B cell (primary cell): Measurements from ENCODE around the gene FLT3LG. TPM values are rescaled to one million over a fixed set of nuclear protein-coding genes. Genes with fewer than 3 reads are reported as not detected.

Source experiments
- ATAC-seq: fragments of 200-7000 bp; cut with Tn5 transposase; one replicate; pipeline ENCODE4 v1.10.0; 2021; ENCODE audit warnings: low read depth, mild to moderate bottlenecking, moderate number of reproducible peaks, moderate library complexity
- CTCF ChIA-PET: fragments of 350-600 bp; sonication (Branson Sonifier 250); formaldehyde crosslinking; loops from one replicate; lab custom pipeline; 2021; ENCODE audit warnings: antibody characterized with exemption, inconsistent platforms; lab: Charles Lee
- POLR2A ChIA-PET: fragments of 350-600 bp; sonication (Branson Sonifier 250); formaldehyde crosslinking; loops from one replicate; lab custom pipeline; 2021; ENCODE audit warnings: antibody characterized with exemption; lab: Charles Lee
- DNase-seq: peaks from one replicate; pipeline ENCODE4 v3.0.0; 2013
- H2AFZ ChIP-seq: 2 replicates; pipeline ENCODE4 v1.6.1; 2012; ENCODE audit warnings: mild to moderate bottlenecking, low read depth, low read length; ENCODE audit not compliant: insufficient read depth, poor library complexity, severe bottlenecking
- H3K27ac ChIP-seq, 2 donors: 1 replicate in 1 of 2; 2 replicates in 1 of 2; pipeline ENCODE4 v1.5.1; 2012 to 2013; ENCODE audit warnings: low read length in 2 of 2, mild to moderate bottlenecking in 2 of 2, moderate library complexity in 1 of 2
- H3K27me3 ChIP-seq, 4 experiments: fragments of 200-600 bp in 1 of 4; sonication (generic) in 1 of 4; replicated peaks in 1 of 4; 1 replicate in 2 of 4; 2 replicates in 2 of 4; pipeline versions ENCODE4 v1.6.1 to v1.7.0; 2013 to 2016; ENCODE audit warnings: low read length in 3 of 4, mild to moderate bottlenecking in 2 of 4, mixed read lengths in 1 of 4, moderate library complexity in 1 of 4; ENCODE audit not compliant: insufficient read depth in 4 of 4, control insufficient read depth in 3 of 4; ENCODE audit errors: control extremely low read depth in 1 of 4
- H3K36me3 ChIP-seq, 2 experiments: replicated peaks in 1 of 2; 1 replicate in 1 of 2; 2 replicates in 1 of 2; pipeline versions ENCODE4 v1.6.1 to v1.7.1; 2013; ENCODE audit warnings: low read length in 1 of 2; ENCODE audit not compliant: insufficient read depth in 2 of 2, control insufficient read depth in 1 of 2; ENCODE audit errors: control extremely low read depth in 1 of 2, extremely low read depth in 1 of 2
- H3K4me1 ChIP-seq, 2 donors: fragments of 200-600 bp in 1 of 2; sonication (generic) in 1 of 2; 1 replicate in 1 of 2; 2 replicates in 1 of 2; pipeline versions ENCODE4 v1.5.1 to v1.6.1; 2013 to 2017; ENCODE audit warnings: low read length in 2 of 2; ENCODE audit not compliant: control insufficient read depth in 2 of 2, insufficient read depth in 2 of 2
- H3K4me2 ChIP-seq: replicated peaks from 2 replicates; pipeline ENCODE3; 2012; ENCODE audit warnings: mild to moderate bottlenecking, low read depth, low read length; ENCODE audit not compliant: poor library complexity, severe bottlenecking
- H3K4me3 ChIP-seq, 5 experiments: fragments of 200-600 bp in 1 of 5; sonication (generic) in 1 of 5; 1 replicate in 3 of 5; 2 replicates in 2 of 5; pipeline versions ENCODE4 v1.5.1 to v1.7.0; 2011 to 2016; ENCODE audit warnings: low read length in 4 of 5, mild to moderate bottlenecking in 4 of 5, low read depth in 2 of 5, control low read depth in 1 of 5, moderate library complexity in 1 of 5; ENCODE audit not compliant: insufficient read depth in 1 of 5; ENCODE audit errors: control extremely low read depth in 1 of 5, extremely low read depth in 1 of 5
- H3K79me2 ChIP-seq: fragments of 200-600 bp; sonication (generic); one replicate; pipeline ENCODE4 v1.6.0; 2016; ENCODE audit warnings: low read length; ENCODE audit not compliant: control insufficient read depth, insufficient read depth
- H3K9ac ChIP-seq: fragments of 200-600 bp; sonication (generic); 2 replicates; pipeline ENCODE4 v1.6.1; 2017; ENCODE audit warnings: mild to moderate bottlenecking, low read length, moderate library complexity
- H3K9me3 ChIP-seq, 3 donors: one replicate each; pipeline versions ENCODE4 v1.6.1 to v1.7.1; 2013; ENCODE audit warnings: low read length in 2 of 3; ENCODE audit not compliant: control insufficient read depth in 2 of 3, insufficient read depth in 1 of 3; ENCODE audit errors: control extremely low read depth in 1 of 3
- H4K20me1 ChIP-seq: 2 replicates; pipeline ENCODE4 v1.6.0; 2012; ENCODE audit warnings: mild to moderate bottlenecking, low read length; ENCODE audit not compliant: insufficient read depth, control insufficient read depth, poor library complexity, severe bottlenecking
- H3K27ac Mint-ChIP-seq: one replicate; pipeline ENCODE4 v1.8.0; 2021; ENCODE audit warnings: mixed read lengths
- H3K27me3 Mint-ChIP-seq: one replicate; pipeline ENCODE4 v1.8.0; 2021; ENCODE audit warnings: mixed read lengths
- H3K4me1 Mint-ChIP-seq: one replicate; pipeline ENCODE4 v1.8.0; 2021; ENCODE audit warnings: mixed read lengths
- H3K4me3 Mint-ChIP-seq: one replicate; pipeline ENCODE4 v1.8.0; 2021; ENCODE audit warnings: mixed read lengths
- H3K9me3 Mint-ChIP-seq: one replicate; pipeline ENCODE4 v1.8.0; 2022; ENCODE audit warnings: mixed read lengths; ENCODE audit not compliant: insufficient read depth
- EZH2 ChIP-seq: IDR thresholded peaks from 2 replicates; pipeline ENCODE4 v1.6.1; 2012; ENCODE audit warnings: borderline replicate concordance, low read depth, mild to moderate bottlenecking, moderate library complexity, low read length; ENCODE audit not compliant: insufficient read depth, poor library complexity, severe bottlenecking
- WGBS: methylation state at CpG from one replicate; pipeline ENCODE4 v1.1.5; 2013; ENCODE audit warnings: missing lambda C conversion rate; ENCODE audit not compliant: insufficient coverage; 5-methylcytosine and 5-hydroxymethylcytosine counted together
- intact Hi-C: fragments of 100-400 bp; cut with micrococcal nuclease; formaldehyde crosslinking; loops from one replicate; pipeline ENCODE4 v1.10.0; 2022
- polyA plus RNA-seq: library from polyadenylated mRNA; depleted of rRNA; stranded (reverse); fragments of >200 nt; gene quantifications from 2 replicates; pipeline ENCODE4 v1.2.3, GENCODE V29; 2012
- total RNA-seq, 2 donors: library from RNA; stranded (reverse); fragments of 120-200 nt in 1 of 2; gene quantifications; 1 replicate in 1 of 2; 2 replicates in 1 of 2; pipeline versions ENCODE4 v1.2.3 to v1.2.4, GENCODE V29; 2013 to 2022
- TF ChIP-seq, protein P1 (sequence below): fragments of 200-600 bp; IDR thresholded peaks from one replicate; pipeline ENCODE4 v1.8.0; 2022; ENCODE audit warnings: antibody characterized with exemption, mild to moderate bottlenecking

FLT3LG gene
- total and polyA plus RNA-seq, 2 donors (not counting 1 experiment from before 2014, with no cell fraction given) = 31.0 to 49.8 TPM

DNA sequence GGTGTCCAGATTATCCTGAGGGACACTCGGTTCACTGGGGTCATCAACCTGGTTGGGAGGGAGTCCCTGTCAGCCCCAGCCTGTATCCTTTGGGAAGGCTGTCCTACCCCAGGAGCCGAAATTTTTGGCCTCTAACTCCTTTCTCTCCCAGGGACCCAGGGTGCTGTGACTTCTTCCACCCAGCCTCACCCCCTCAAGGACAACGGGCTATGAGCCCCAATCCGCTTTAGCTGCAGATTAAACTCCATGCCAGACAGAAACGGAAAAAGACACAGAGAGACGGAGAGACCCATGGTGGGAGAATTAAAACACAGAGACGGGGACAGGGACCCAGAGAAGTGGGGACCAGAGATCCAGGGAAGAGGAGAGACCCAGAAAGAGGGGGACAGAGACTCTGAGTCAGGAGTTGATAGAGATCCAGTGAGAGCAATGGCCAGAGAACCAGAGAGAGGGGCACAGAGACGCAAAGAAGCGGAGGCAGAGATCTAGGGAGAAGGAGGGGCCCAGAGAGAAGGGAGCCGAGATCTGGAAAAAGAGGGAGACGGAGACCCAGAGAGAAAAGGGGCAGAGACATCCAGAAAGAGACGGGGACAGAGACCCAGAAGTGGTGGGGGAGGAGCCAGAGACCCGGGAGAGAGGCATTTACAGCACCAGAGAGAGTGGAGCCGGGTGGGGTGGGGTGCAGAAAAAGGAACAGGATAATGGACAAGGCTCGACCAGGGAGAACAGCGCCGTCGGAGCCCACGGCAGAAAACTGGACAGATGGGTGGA is 33.4 kb upstream of the FLT3LG start:
- TF ChIP-seq, protein P1, sequence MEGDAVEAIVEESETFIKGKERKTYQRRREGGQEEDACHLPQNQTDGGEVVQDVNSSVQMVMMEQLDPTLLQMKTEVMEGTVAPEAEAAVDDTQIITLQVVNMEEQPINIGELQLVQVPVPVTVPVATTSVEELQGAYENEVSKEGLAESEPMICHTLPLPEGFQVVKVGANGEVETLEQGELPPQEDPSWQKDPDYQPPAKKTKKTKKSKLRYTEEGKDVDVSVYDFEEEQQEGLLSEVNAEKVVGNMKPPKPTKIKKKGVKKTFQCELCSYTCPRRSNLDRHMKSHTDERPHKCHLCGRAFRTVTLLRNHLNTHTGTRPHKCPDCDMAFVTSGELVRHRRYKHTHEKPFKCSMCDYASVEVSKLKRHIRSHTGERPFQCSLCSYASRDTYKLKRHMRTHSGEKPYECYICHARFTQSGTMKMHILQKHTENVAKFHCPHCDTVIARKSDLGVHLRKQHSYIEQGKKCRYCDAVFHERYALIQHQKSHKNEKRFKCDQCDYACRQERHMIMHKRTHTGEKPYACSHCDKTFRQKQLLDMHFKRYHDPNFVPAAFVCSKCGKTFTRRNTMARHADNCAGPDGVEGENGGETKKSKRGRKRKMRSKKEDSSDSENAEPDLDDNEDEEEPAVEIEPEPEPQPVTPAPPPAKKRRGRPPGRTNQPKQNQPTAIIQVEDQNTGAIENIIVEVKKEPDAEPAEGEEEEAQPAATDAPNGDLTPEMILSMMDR = no peak
- no peak for TF ChIP-seq EZH2
- 41% methylated on average over 17 of the region's 19 CpGs for WGBS
- ATAC-seq (no peak), DNase-seq (no peak)
- H3K27me3 Mint-ChIP-seq = peaks cover 64% of the 10 kb centered on the region
- peak overlapping the region; percentile 99 for H3K4me2 ChIP-seq
- H3K79me2 ChIP-seq = no peaks in the 10 kb centered on the region
- no peak overlapping the region for H3K27ac ChIP-seq
- peak overlapping the region; percentile 64 for H3K27ac Mint-ChIP-seq
- peaks cover 28 to 42% of the 10 kb centered on the region in 2 donors for H3K4me1 ChIP-seq
- no peak overlapping the region for H2AFZ ChIP-seq
- ChIA-PET POLR2A (no interaction called here), CTCF (interaction anchor here (0.9 to 1.6 kb wide), 3 partner anchors 11 to 139 kb away, joined by 3 to 4 read pairs (median 4); no protein-coding TSS in a partner anchor)
- H3K4me1 Mint-ChIP-seq = peaks cover 46% of the 10 kb centered on the region
- H3K9ac ChIP-seq = no peak overlapping the region
- H3K4me3 ChIP-seq = no peak overlapping the region
- H3K9me3 ChIP-seq = peaks cover 0 to 29% (median 0%) of the 10 kb centered on the region in 3 donors
- H3K9me3 Mint-ChIP-seq = no peaks in the 10 kb centered on the region
- peaks cover 2 to 67% (median 55%) of the 10 kb centered on the region in 4 experiments for H3K27me3 ChIP-seq
- peak overlapping the region; percentile 37 for H3K4me3 Mint-ChIP-seq
- intact Hi-C loops = no loop called here
- H4K20me1 ChIP-seq = no peaks in the 10 kb centered on the region
- no peaks in the 10 kb centered on the region for H3K36me3 ChIP-seq
